ENCODE measurements around the gene ACER3. TPM values are rescaled to one million over a fixed set of nuclear protein-coding genes. Genes with fewer than 3 reads are reported as not detected.

The ACER3 gene
- total and polyA plus RNA-seq, 2 of the 4 experiments (the other 2 are of a cell fraction): 3.5 to 10.0 TPM

GRCh38 chr11:77068457-77069335, 208.0 kb downstream of the ACER3 start (continued):
- no peak for TF ChIP-seq NFE2L2 (IDR thresholded peaks at IDR 0.05; ENCODE audit: low read depth, low read length)

GRCh38 chr11:77069336-77069968, 208.7 kb downstream of the ACER3 start:
- Histone ChIP-seq H3K27me3 (ENCODE audit: control insufficient read depth, insufficient read depth, low read length) (no peaks in the 10 kb centered on the region), H2AK9ac (replicated peaks; ENCODE audit: low read depth, low read length, poor library complexity) (no peak overlapping the region), H3K23ac (ENCODE audit: low read depth, low read length) (no peak overlapping the region), H4K91ac (ENCODE audit: insufficient read depth, low read depth, low read length) (no peak overlapping the region), H2BK20ac (ENCODE audit: low read depth, low read length) (no peak overlapping the region), H3K27ac (ENCODE audit: insufficient read depth, low read length) (no peak overlapping the region), H2BK15ac (ENCODE audit: low read depth, low read length) (no peak overlapping the region), H3K4me2 (ENCODE audit: low read depth, low read length) (no peak overlapping the region), H2AK5ac (ENCODE audit: low read depth, low read length) (no peak overlapping the region), H3K79me1 (ENCODE audit: low read depth in 1 of 2, low read length in 2 of 2) (peaks cover 15 to 47% of the 10 kb centered on the region in 2 experiments; a peak in 3 of 4 replicates), H3K9ac (ENCODE audit: low read depth, low read length) (no peak overlapping the region), H3K4ac (ENCODE audit: low read depth, low read length) (no peak overlapping the region), H2AFZ (replicated peaks; ENCODE audit: low read length, poor library complexity) (no peak overlapping the region), H3K14ac (replicated peaks; ENCODE audit: low read depth, low read length) (no peak overlapping the region), H3K56ac (ENCODE audit: extremely low read depth, insufficient read depth, low read length) (no peak overlapping the region), H3K4me3 (ENCODE audit: insufficient read depth, low read depth, low read length) (no peak overlapping the region), H4K5ac (ENCODE audit: low read depth, low read length) (no peak overlapping the region), H4K8ac (ENCODE audit: low read depth in 2 of 2, low read length in 2 of 2) (no peak overlapping the region), H3K18ac (ENCODE audit: low read depth, low read length) (no peak overlapping the region), H3K36me3 (ENCODE audit: control insufficient read depth, insufficient read depth, low read length) (no peaks in the 10 kb centered on the region), H2BK120ac (ENCODE audit: low read depth, low read length) (no peak overlapping the region), H4K20me1 (ENCODE audit: insufficient read depth, low read length) (peaks cover 8% of the 10 kb centered on the region), H3K4me1 (ENCODE audit: control insufficient read depth, insufficient read depth, low read length) (peaks cover 38% of the 10 kb centered on the region), H3K9me3 (ENCODE audit: control insufficient read depth, insufficient read depth, low read length) (no peaks in the 10 kb centered on the region), H2BK5ac (ENCODE audit: low read depth, low read length, poor library complexity, severe bottlenecking) (no peak overlapping the region), H3K9me1 (ENCODE audit: insufficient read depth, low read length) (peaks cover 19% of the 10 kb centered on the region)
- in situ Hi-C loops (cut with MboI; ENCODE audit: low sequenced_read_pairs): no loop called here
- ATAC-seq (ENCODE audit: low read depth) (no peak), DNase-seq (no peak)
- TF ChIP-seq NFE2L2 (IDR thresholded peaks at IDR 0.05; ENCODE audit: low read depth, low read length) (no peak), CEBPB (IDR thresholded peaks at IDR 0.05; ENCODE audit: low read depth, low read length) (no peak), RFX5 (IDR thresholded peaks at IDR 0.05; ENCODE audit: low read depth, low read length) (no peak), MXI1 (IDR thresholded peaks at IDR 0.05; ENCODE audit: borderline replicate concordance, low read depth, low read length) (no peak), ELK1 (IDR thresholded peaks at IDR 0.05; ENCODE audit: borderline replicate concordance, low read depth, low read length) (no peak), RCOR1 (IDR thresholded peaks at IDR 0.05; ENCODE audit: insufficient replicate concordance, low read length) (no peak), CHD1 (IDR thresholded peaks at IDR 0.05; ENCODE audit: low read depth, low read length) (no peak), SMC3 (IDR thresholded peaks at IDR 0.05; ENCODE audit: low read depth, low read length) (no peak), BHLHE40 (IDR thresholded peaks at IDR 0.05; ENCODE audit: low read depth, low read length) (no peak), CTCF (conservative IDR thresholded peaks at IDR 0.05; ENCODE audit: low read depth, low read length) (no peak)
- intact Hi-C loops (cut with micrococcal nuclease): no loop called here
- BruUV-seq (replicated peaks): no TSS peak
- dilution Hi-C loops (cut with HindIII; ENCODE audit: low sequenced_read_pairs, unreplicated experiment): no loop called here
- POLR2A ChIA-PET (ENCODE audit: unreplicated experiment): no interaction called here
- CTCF ChIA-PET: no interaction called here
- 66% methylated on average over 3 of the region's 6 CpGs; no CpG with 5 or more reads in 1 of the 2 experiments for WGBS, 2 experiments (ENCODE audit: extremely low coverage in 2 of 2, insufficient read length in 1 of 2)
